OCI-LY1 (cell line): Measurements from ENCODE around the gene TLX3.

ENCODE experiments used
- H2AFZ ChIP-seq: fragments of 200-600 bp; sonication (generic), shearing (Covaris generic); 2 replicates; pipeline ENCODE4 v1.6.0; 2014; ENCODE audit warnings: antibody characterized with exemption, mild to moderate bottlenecking, low read length
- H3F3A ChIP-seq: fragments of 200-600 bp; sonication (generic), shearing (Covaris generic); 2 replicates; pipeline ENCODE4 v1.6.0; 2014; ENCODE audit warnings: mild to moderate bottlenecking, antibody characterized with exemption, low read length, moderate library complexity; ENCODE audit not compliant: insufficient read depth
- H3K27ac ChIP-seq: fragments of 200-600 bp; sonication (generic); 2 replicates; pipeline ENCODE4 v1.5.1; 2014; ENCODE audit warnings: low read length, mixed run types, mild to moderate bottlenecking, low read depth; ENCODE audit not compliant: poor library complexity, severe bottlenecking
- H3K27me3 ChIP-seq: fragments of 200-600 bp; sonication (generic); 2 replicates; pipeline ENCODE4 v1.6.0; 2014; ENCODE audit warnings: antibody characterized with exemption, mild to moderate bottlenecking, low read length, moderate library complexity; ENCODE audit not compliant: insufficient read depth
- H3K36me3 ChIP-seq: fragments of 200-600 bp; sonication (generic); 2 replicates; pipeline ENCODE4 v1.6.1; 2014; ENCODE audit warnings: mild to moderate bottlenecking, antibody characterized with exemption, low read length, moderate library complexity, mixed read lengths; ENCODE audit not compliant: insufficient read depth
- H3K4me1 ChIP-seq: fragments of 200-600 bp; sonication (generic); 2 replicates; pipeline ENCODE4 v1.5.1; 2014; ENCODE audit warnings: mild to moderate bottlenecking, low read length, moderate library complexity; ENCODE audit not compliant: insufficient read depth, severe bottlenecking
- H3K4me2 ChIP-seq: fragments of 200-600 bp; sonication (generic), shearing (Covaris generic); 2 replicates; pipeline ENCODE4 v1.6.1; 2014; ENCODE audit warnings: low read length
- H3K4me3 ChIP-seq: fragments of 200-600 bp; sonication (generic); 2 replicates; pipeline ENCODE4 v1.5.1; 2014; ENCODE audit warnings: low read length, low read depth, mild to moderate bottlenecking, mixed read lengths; ENCODE audit not compliant: poor library complexity, severe bottlenecking
- H3K79me2 ChIP-seq: fragments of 200-600 bp; shearing (Covaris generic); 2 replicates; pipeline ENCODE4 v1.6.1; 2016; ENCODE audit warnings: mixed run types, low read length, mixed read lengths; ENCODE audit not compliant: insufficient read depth
- H3K9ac ChIP-seq: fragments of 200-600 bp; sonication (generic), shearing (Covaris generic); 2 replicates; pipeline ENCODE4 v1.6.1; 2014; ENCODE audit warnings: mild to moderate bottlenecking, low read length, mixed read lengths
- H3K9me2 ChIP-seq: fragments of 200-600 bp; sonication (generic), shearing (Covaris generic); 2 replicates; pipeline ENCODE4 v1.6.1; 2014; ENCODE audit warnings: low read depth, mild to moderate bottlenecking, low read length, mixed read lengths
- H3K9me3 ChIP-seq: fragments of 200-600 bp; shearing (Covaris generic); 2 replicates; pipeline ENCODE4 v1.6.1; 2014; ENCODE audit warnings: low read length, mixed read lengths
- H4K20me1 ChIP-seq: fragments of 200-600 bp; sonication (generic), shearing (Covaris generic); 2 replicates; pipeline ENCODE4 v1.6.0; 2016; ENCODE audit warnings: mild to moderate bottlenecking, low read length; ENCODE audit not compliant: insufficient read depth
- EZH2 ChIP-seq: fragments of 200-600 bp; sonication (generic), shearing (Covaris generic); IDR thresholded peaks from 2 replicates; pipeline ENCODE4 v1.8.0; 2017; ENCODE audit warnings: borderline replicate concordance, mixed run types, mild to moderate bottlenecking, antibody characterized with exemption, low read length, moderate library complexity, mixed read lengths
- TF ChIP-seq, protein P1 (sequence below): fragments of 200-600 bp; sonication (generic), shearing (Covaris generic); IDR thresholded peaks from 2 replicates; pipeline ENCODE4 v1.5.1; 2017; ENCODE audit warnings: mild to moderate bottlenecking, antibody characterized with exemption, low read length, moderate library complexity, mixed read lengths

Gene TLX3

DNA sequence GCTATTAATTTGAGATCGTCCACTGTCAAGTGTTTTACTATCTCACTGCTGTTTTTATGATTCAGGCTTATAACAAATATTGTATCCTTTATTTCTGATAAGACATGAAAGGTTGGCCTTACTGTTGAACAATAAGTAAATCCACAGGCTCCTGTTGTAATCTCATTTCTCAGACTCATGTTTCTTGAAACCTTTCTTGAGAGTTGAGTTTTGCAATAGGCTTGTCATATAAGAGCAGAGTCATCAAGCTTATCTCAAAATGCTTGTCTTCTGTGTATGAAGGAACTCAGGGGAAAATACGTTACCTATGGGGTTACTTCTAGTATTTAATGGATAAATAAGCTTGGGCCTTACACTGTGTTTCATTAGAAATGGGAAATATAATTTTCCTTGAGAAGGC is 9.2 kb upstream of the TLX3 start:
- Histone ChIP-seq H3K36me3 (no peaks in the 10 kb centered on the region), H3K27me3 (0 out of 2 replicates have a peak, but pooled peaks cover 2% of the 10 kb centered on the region), H3K79me2 (no peaks in the 10 kb centered on the region), H3F3A (no peaks in the 10 kb centered on the region), H3K9me2 (no peaks in the 10 kb centered on the region), H3K4me3 (no peak overlapping the region), H3K9me3 (no peaks in the 10 kb centered on the region), H2AFZ (no peak overlapping the region), H3K4me1 (no peaks in the 10 kb centered on the region), H3K9ac (no peak overlapping the region), H4K20me1 (no peaks in the 10 kb centered on the region), H3K4me2 (no peak overlapping the region), H3K27ac (no peak overlapping the region)
- TF ChIP-seq EZH2 = no peak
- TF ChIP-seq, protein P1, sequence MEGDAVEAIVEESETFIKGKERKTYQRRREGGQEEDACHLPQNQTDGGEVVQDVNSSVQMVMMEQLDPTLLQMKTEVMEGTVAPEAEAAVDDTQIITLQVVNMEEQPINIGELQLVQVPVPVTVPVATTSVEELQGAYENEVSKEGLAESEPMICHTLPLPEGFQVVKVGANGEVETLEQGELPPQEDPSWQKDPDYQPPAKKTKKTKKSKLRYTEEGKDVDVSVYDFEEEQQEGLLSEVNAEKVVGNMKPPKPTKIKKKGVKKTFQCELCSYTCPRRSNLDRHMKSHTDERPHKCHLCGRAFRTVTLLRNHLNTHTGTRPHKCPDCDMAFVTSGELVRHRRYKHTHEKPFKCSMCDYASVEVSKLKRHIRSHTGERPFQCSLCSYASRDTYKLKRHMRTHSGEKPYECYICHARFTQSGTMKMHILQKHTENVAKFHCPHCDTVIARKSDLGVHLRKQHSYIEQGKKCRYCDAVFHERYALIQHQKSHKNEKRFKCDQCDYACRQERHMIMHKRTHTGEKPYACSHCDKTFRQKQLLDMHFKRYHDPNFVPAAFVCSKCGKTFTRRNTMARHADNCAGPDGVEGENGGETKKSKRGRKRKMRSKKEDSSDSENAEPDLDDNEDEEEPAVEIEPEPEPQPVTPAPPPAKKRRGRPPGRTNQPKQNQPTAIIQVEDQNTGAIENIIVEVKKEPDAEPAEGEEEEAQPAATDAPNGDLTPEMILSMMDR = no peak

DNA sequence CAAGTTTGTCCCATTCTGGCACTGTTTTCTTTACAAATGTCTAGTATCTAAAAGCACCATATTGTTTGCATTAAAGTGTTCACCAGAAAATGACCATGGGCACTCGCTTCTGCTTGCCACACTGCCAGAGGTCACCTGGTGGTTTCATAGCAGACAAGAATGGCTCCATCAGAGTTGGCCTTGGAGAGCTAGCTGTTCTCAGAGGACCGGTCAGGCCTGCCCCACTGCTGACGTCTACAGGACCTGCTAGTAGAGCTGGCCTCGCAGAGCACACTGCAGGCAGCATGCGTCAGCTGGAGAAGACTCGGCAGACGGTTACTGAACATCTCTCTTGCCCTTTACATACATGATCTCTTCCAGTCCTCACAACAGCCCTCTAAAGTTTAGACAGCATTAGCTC is 8.7 kb upstream of the TLX3 start:
- no peaks in the 10 kb centered on the region for H3K9me3 ChIP-seq
- H3K36me3 ChIP-seq = no peaks in the 10 kb centered on the region
- H4K20me1 ChIP-seq = no peaks in the 10 kb centered on the region
- no peak overlapping the region for H3K4me2 ChIP-seq
- H3F3A ChIP-seq = no peaks in the 10 kb centered on the region
- no peaks in the 10 kb centered on the region for H3K4me1 ChIP-seq
- TF ChIP-seq EZH2 = no peak
- TF ChIP-seq, protein P1 = no peak
- H3K27me3 ChIP-seq = no peaks in the 10 kb centered on the region
- no peaks in the 10 kb centered on the region for H3K9me2 ChIP-seq
- H3K9ac ChIP-seq = no peak overlapping the region
- H3K27ac ChIP-seq = no peak overlapping the region
- H3K4me3 ChIP-seq = no peak overlapping the region
- no peaks in the 10 kb centered on the region for H3K79me2 ChIP-seq
- no peak overlapping the region for H2AFZ ChIP-seq

DNA sequence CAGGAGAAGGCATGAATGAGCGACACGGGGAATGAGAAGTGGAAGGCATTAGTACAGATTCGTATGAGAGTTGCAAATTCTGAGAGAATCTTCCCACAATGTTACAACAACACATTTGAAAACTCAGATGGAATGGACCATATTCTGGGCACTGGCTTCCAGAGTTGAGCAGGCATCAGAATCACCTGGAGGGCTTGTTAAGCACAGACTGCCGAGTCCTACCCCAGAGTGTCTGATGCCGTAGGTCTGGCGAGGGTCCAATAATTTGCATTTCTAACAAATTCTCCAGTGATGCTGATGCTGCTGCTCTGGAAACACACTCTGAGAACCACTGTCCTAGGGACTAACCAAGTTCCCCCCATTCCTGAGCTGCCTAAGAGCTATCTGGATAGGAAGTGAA is 2.9 kb upstream of the TLX3 start:
- Histone ChIP-seq H4K20me1 (no peaks in the 10 kb centered on the region), H3K9me3 (no peaks in the 10 kb centered on the region), H2AFZ (no peak overlapping the region), H3K36me3 (no peaks in the 10 kb centered on the region), H3F3A (no peaks in the 10 kb centered on the region), H3K9ac (no peak overlapping the region), H3K79me2 (no peaks in the 10 kb centered on the region), H3K4me3 (no peak overlapping the region), H3K4me2 (no peak overlapping the region), H3K4me1 (no peaks in the 10 kb centered on the region), H3K27me3 (no peaks in the 10 kb centered on the region), H3K9me2 (no peaks in the 10 kb centered on the region), H3K27ac (no peak overlapping the region)
- TF ChIP-seq, protein P1 = no peak
- TF ChIP-seq EZH2 = no peak
